HEK293T (cell line): Measurements from ENCODE around the gene BRD3.

Experiments used
- ARNT ChIP-seq: fragments of 450-650 bp; IDR thresholded peaks from 2 replicates; pipeline ENCODE4 v1.6.1; 2017; ENCODE audit warnings: mild to moderate bottlenecking
- BHLHE40 ChIP-seq: fragments of 450-650 bp; IDR thresholded peaks from 2 replicates; pipeline ENCODE4 v1.6.1; 2016; ENCODE audit warnings: mild to moderate bottlenecking, moderate library complexity, borderline replicate concordance
- ELF4 ChIP-seq: fragments of 450-650 bp; IDR thresholded peaks from 2 replicates; pipeline ENCODE4 v1.6.1; 2017; ENCODE audit warnings: antibody characterized with exemption
- FOXA1 ChIP-seq: fragments of 450-650 bp; IDR thresholded peaks from 2 replicates; pipeline ENCODE4 v1.6.1; 2016; ENCODE audit warnings: mild to moderate bottlenecking
- FOXK2 ChIP-seq: fragments of 450-650 bp; IDR thresholded peaks from 2 replicates; pipeline ENCODE4 v1.6.1; 2016; ENCODE audit warnings: mild to moderate bottlenecking
- NFRKB ChIP-seq: fragments of 450-650 bp; IDR thresholded peaks from 2 replicates; pipeline ENCODE4 v1.6.1; 2016; ENCODE audit warnings: mild to moderate bottlenecking, moderate library complexity
- SP1 ChIP-seq: fragments of 450-650 bp; IDR thresholded peaks from 2 replicates; pipeline ENCODE4 v1.6.1; 2017
- SUZ12 ChIP-seq: fragments of 450-650 bp; IDR thresholded peaks from 2 replicates; pipeline ENCODE4 v1.6.1; 2016; ENCODE audit warnings: mild to moderate bottlenecking
- TARDBP ChIP-seq: fragments of 450-650 bp; IDR thresholded peaks from 2 replicates; pipeline ENCODE4 v1.6.1; 2016
- ZNF384 ChIP-seq: fragments of 450-650 bp; IDR thresholded peaks from 2 replicates; pipeline ENCODE4 v1.6.1; 2016

DNA sequence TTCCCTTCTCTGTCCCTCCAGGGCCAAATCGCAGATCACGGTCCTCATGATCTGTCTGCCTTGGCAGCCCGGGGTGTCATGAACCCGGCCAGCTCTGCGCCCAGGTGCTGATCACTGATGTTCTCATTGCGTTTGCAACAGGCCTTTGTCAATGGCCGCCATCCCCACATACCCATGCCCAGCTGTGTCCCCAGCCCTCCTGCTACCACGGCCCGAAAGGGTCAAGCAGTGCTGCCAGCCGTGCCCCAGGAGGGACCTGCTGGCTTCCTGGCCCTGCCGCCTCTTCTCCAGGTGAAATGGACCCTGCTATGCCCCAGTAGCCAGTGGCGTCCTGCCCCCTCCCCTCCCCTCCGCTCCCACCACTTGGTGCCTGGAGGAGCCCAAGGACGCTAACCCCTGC, 62.9 kb downstream of the BRD3 start:
- TF ChIP-seq FOXA1, result no peak
- no peak for TF ChIP-seq TARDBP
- no peak for TF ChIP-seq SUZ12
- TF ChIP-seq BHLHE40, result no peak
- TF ChIP-seq NFRKB, result no peak
- no peak for TF ChIP-seq FOXK2
- TF ChIP-seq SP1, result no peak
- TF ChIP-seq ZNF384, result no peak
- TF ChIP-seq ARNT, result no peak
- no peak for TF ChIP-seq ELF4
